Left ventricle myocardium superior (tissue), 1 donor: ENCODE data around the gene MARS1. TPM values are rescaled to one million over a fixed set of nuclear protein-coding genes. Genes with fewer than 3 reads are reported as not detected.

Experiments used
- ATAC-seq: fragments of 200-7000 bp; cut with Tn5 transposase; one replicate; pipeline ENCODE4 v1.9.1; 2020; ENCODE audit warnings: mild to moderate bottlenecking, moderate library complexity
- DNase-seq: peaks from one replicate; pipeline ENCODE4 v3.0.0-alpha.2; 2020
- intact Hi-C: fragments of 100-400 bp; cut with micrococcal nuclease; formaldehyde crosslinking; loops from one replicate; pipeline ENCODE4 v1.11.0; 2022
- total RNA-seq: library from RNA; stranded (reverse); fragmentation: NEBNext Ultra II Directional; extraction: Animal tissue kit (Norgen Biotek cat#: 25700); gene quantifications from one replicate; pipeline ENCODE4 v1.2.1, GENCODE V29; 2021
- donor health status: DM: no; HTN: yes; CAD: no; lungs with severe emphysema.

Gene MARS1
- total RNA-seq, 1 donor from 2014 or later = 72.7 TPM

DNA sequence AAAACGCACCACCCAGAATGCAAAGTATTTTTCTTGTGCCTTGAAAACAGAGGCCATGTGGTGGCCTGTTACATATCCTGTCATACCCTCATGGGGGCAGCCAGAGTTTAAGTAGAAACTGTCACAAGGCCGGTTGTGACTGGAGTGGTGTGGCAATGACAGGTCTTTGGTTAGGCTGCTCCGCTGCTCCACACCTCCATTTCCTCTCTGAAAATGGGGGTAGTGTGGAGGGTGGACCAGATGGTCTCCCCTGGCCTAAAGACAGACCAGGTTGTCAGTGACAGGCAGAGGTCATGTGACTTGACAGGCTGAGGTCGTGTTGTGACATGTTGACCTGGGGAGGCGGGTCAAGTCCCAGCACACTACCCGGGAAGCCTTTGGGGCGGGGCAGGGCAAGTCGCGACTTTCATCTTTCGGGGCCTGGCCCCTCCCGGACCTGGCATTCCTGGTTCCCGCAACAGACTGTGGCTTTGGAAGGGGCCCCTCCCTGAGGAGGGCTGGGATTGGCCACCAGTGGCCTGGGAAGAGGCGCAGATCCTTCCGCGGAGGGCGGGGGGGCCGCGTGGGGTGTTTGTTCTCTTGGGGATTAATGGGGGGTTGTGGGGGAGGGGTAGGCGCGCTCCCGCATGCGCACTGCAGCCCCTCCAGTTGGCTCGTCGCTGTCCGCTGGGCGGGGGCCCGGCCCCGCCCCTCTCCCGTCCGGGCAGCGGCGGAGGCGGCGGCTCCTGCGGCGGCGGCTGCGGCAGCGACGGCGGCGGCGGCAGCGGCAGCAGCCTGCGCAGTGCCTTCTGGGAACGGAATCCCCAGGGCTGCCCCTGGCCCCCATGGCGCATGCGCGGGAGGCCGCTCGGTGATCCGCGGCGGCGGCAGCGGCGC, 34.4 kb downstream of the MARS1 start, which contains the start of gene MBD6:
Gene MBD6, plus strand, starts transcription at position 814 of the 876 bp plus-strand sequence. CDS start 1,480 bp downstream, outside the sequence.
- intact Hi-C loops = no loop called here
- peak; percentile 47 for ATAC-seq
- DNase-seq = peak; percentile 96

DNA sequence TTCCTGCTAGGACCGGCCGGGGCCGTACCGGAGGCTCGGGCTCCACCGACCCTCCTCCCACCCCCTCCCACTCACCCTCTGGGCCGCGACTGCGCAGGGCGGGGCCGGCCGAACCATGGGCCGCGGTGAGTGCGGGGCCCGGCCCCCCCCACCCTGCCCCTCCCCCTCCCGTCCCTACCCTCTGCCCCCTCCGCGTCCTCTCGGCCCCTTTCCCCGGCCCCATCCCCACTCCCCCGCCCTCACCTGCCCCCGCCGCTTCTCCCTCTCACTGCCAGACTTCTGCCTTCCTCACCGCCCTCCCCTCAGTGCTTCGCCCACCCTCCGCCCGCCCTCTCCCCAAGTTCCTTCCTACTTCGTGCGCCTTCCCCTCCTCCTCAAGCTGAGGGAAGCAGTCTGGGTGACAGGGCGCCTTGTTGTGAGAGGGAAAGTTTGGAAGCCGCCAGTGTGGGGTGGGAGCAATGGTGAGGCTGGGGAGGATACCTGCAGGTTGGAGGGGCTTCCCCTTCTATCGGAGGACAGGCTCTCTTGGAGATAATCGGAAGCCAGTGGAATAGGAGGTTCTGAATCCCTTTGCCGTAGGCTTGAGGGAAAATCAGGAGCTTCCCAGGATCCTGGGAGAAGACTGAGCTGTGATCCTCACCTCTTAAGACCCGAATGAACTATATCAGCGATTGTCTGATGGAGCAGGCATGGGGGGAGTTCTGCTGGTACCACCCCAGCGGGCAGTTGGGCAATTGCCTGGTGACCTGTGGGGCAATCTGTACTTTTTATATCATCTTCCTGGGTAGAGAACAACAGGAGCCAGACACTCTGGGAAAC, 35.2 kb downstream of the MARS1 start:
- peak; percentile 70 for DNase-seq
- peak; percentile 0 for ATAC-seq
- intact Hi-C loops = no loop called here

DNA sequence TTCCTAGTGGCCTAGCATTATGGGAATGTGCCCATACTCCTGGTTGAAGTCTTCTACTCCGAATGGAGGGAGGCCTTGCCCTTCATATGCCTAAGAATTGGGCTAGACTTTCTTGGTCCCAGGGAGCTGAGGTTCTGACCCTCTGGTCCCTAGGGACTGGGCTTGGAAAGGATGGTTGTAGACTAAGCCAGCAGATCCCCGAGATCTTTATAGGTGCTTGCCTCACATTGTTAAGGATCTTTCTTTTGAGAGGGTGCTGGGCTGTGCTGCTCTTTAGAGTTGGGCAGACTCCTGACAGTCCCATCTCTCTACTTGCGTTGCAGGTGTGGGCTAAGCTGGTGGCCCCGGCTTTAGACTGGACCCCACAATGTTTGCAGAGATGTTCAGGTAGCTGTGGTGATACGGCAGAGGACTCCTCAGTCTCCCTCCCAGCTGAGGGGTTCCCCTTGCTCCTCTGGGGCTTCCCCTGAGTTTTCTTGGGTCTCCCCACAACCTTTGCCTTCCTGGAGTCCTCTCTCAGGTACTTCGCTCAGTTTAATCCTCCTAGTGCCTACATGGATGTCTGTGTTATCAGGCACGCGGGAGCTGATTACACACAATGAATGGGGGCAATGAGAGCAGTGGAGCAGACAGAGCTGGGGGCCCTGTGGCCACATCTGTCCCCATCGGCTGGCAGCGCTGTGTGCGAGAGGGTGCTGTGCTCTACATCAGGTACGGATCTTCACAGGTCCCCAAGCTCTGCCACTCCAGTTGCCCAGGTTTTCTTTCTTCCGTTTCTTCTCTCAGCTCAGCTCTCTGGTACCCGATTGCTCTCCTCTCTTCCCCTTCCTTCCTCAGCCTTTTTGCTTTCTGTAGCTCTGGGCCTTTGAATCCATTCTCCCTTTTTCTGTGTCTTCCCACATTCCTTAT, 36.1 kb downstream of the MARS1 start:
- ATAC-seq (no peak), DNase-seq (no peak)
- intact Hi-C loops = no loop called here

DNA sequence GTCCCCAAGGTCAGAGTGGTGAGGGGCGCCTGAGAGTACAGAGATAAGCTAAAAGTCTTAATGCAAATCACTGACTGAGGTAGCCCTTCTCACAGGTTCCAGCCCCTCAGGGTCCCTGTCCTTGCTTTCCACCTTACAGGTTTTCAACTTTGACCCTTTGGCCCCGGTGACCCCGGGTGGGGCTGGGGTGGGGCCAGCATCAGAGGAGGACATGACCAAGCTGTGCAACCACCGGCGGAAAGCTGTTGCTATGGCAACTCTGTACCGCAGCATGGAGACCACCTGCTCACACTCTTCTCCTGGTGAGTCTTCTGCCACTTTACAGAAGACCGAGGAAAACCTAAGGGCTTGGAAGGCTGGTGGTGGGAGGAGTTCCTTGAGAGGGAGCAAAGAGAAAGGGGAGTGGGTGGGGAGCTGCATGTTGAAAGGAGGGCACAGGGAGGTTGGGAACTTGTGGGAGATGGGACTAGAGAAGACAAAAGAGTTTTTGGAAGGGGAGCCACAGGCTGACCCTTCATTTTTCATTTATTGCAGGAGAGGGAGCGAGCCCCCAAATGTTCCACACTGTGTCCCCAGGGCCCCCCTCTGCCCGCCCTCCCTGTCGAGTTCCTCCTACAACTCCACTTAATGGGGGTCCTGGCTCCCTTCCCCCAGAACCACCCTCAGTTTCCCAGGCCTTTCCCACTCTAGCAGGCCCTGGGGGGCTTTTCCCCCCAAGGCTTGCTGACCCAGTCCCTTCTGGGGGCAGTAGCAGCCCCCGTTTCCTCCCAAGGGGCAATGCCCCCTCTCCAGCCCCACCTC, 37.1 kb downstream of the MARS1 start:
- ATAC-seq (no peak), DNase-seq (no peak)
- intact Hi-C loops = no loop called here

DNA sequence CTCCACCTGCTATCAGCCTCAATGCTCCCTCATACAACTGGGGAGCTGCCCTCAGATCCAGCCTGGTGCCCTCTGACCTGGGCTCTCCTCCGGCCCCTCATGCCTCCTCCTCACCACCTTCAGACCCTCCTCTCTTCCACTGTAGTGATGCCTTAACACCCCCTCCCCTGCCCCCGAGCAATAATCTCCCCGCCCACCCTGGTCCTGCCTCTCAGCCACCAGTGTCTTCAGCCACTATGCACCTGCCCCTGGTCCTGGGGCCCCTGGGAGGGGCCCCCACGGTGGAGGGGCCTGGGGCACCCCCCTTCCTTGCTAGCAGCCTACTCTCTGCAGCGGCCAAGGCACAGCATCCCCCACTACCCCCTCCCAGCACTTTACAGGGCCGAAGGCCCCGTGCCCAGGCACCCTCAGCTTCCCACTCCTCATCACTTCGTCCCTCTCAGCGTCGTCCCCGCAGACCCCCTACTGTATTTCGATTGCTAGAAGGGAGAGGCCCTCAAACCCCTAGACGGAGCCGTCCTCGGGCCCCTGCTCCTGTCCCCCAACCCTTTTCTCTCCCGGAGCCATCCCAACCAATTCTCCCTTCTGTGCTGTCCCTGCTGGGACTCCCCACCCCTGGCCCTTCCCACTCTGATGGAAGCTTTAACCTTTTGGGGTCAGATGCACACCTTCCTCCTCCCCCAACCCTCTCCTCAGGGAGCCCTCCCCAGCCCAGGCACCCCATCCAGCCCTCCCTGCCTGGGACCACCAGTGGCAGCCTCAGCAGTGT, 37.9 kb downstream of the MARS1 start:
- DNase-seq (no peak), ATAC-seq (no peak)
- intact Hi-C loops = no loop called here

DNA sequence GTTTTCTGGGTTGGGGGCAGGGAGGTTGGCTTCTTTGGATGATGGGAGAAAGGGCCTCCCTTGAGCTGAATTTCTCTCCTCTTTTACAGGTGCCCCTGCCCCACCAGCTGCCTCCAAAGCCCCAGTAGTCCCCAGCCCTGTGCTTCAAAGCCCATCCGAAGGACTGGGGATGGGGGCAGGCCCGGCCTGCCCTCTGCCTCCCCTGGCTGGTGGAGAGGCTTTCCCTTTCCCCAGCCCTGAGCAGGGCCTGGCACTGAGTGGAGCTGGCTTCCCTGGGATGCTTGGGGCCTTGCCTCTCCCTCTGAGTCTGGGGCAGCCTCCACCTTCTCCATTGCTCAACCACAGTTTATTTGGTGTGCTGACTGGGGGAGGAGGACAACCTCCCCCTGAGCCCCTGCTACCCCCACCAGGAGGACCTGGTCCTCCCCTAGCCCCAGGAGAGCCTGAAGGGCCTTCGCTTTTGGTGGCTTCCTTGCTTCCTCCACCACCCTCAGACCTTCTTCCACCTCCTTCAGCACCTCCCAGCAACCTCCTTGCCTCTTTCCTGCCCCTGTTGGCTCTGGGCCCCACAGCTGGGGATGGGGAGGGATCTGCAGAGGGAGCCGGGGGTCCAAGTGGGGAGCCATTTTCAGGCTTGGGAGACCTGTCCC, 38.7 kb downstream of the MARS1 start:
- ATAC-seq = no peak
- no peak for DNase-seq
- intact Hi-C loops = no loop called here

DNA sequence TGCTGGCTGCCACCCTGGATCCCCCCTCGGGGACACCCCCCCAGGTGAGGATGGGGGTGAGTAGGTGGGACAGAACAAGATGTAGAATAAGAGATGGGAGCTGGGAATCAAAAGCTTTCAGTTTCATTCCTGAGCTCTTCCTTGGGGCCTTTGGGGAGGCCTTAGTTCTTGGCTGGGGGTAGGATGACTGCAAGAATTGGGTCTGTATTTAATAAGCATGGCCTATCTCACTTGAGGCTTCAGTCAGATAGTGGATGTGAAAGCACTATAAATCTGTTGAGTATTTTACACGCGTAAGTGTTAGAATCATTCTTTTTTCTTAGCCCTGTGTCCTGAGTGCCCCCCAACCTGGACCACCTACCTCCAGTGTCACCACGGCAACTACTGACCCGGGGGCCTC, 39.3 kb downstream of the MARS1 start:
- ATAC-seq (no peak), DNase-seq (no peak)
- intact Hi-C loops = no loop called here

DNA sequence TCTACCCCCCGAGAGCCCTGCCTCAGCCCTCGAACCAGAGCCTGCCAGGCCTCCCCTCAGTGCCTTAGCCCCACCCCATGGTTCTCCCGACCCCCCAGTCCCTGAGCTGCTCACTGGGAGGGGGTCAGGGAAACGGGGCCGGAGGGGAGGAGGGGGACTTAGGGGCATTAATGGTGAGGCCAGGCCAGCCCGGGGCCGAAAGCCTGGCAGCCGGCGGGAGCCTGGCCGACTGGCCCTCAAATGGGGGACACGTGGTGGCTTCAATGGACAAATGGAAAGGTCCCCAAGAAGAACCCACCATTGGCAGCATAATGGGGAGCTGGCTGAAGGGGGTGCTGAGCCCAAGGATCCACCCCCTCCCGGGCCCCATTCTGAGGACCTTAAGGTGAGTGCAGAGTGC, 40.3 kb downstream of the MARS1 start:
- DNase-seq (no peak), ATAC-seq (no peak)
- intact Hi-C loops = no loop called here

DNA sequence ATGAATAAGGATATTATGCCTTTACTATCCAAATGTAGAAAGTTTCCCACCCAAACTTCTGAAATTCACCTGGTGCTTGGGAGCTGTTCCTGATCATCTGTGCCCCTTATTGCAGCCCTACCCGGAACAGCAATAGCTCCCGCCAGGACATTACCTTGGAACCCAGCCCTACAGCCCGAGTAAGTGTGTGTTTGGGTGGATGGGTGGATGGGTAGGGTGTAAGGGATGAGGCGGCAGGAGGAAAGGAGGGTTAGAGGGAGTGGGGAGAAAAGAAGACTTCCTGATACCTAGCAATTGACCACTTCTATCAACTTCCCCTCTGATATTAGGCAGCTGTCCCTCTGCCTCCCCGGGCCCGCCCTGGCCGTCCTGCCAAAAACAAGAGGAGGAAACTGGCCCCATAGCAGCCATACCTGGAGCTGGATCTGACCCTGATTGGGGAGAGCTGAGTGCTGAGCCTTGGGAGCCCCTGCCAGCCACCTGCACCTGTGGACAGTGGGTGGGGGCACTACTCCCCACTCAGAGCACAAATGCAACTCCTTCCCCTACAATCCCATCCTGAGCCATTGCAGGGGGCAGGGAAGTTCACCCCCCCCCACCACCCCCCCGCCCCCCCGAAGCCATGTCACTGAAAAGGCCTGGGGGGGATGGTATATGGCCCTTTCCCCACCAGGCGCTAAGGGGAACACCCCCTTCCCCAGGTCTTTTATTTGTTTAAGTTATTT, 41.1 kb downstream of the MARS1 start:
- intact Hi-C loops = no loop called here
- ATAC-seq = no peak
- DNase-seq = no peak

DNA sequence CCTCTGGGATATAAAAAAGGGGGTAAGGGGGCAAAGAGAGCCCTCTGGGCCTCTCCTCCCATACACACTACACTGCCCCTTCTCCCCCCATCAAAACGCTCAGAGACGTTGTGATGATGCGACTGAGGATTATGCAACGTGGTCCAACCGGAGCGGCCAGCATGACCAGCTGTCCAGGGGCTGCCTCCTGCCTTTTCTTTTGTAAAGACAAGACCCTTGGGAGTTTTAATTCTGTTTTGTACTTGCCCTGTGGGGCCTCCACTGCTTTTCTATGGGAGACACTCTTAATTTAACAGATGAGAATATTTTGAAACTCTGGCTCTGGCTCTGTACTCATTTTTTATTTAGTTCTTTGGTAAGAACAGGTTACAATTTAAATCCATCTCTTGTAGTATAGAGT, 42.0 kb downstream of the MARS1 start:
- ATAC-seq (no peak), DNase-seq (no peak)
- intact Hi-C loops = no loop called here

DNA sequence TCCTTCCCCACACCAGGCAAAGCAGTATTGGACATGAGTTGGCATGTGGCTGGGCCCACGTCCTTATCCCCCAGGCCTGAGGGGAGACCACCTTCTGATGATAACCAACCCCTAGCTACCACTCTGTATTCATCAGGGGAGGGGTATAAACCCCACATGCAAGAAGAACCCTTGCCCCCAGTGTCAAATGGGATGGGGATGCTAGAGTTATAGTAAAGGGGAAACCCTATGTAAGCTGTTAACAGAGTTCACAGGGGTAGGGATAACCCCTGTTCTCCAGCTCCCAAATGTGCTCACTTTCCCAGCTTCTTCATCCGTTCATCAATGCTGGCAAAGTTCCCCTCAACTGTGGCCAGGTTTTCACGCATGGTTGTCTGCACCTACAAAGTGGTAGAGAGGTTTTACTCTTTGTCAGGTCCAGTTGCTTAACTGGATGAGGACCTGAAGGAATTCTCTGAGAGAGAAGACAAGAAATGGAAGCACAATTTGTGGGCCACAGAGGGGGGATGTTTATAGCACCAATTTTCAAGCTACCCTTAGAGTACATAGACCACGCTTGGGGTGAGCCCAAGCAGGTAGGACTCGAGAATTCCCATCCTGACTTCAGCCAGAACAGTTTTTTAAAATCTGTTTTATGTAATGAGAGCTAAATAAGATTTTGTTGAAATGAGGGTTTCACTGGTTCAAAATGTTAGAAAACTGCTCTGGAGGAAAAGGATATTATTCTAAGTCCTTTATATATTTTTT, 42.7 kb downstream of the MARS1 start:
- intact Hi-C loops = no loop called here
- DNase-seq = no peak
- no peak for ATAC-seq

DNA sequence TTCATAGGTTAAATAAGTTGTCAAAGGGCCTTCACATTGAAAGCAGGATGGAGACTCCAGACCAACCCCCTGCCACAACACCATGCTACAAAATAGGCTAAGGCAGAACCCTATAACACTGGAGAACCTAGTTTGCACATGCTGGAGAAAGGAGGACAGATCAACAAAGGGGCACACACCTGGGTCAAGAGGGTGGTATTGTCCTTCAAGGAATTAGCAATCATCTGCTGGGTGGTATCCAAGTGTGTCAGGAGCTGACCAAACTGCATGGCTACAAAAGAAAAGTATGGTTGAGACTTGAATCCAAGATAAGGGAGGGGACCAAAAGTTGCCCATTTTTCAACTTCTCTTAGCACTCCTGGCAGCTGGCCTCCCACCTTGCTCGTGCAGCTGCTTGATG, 44.0 kb downstream of the MARS1 start:
- intact Hi-C loops = no loop called here
- DNase-seq (no peak), ATAC-seq (no peak)

DNA sequence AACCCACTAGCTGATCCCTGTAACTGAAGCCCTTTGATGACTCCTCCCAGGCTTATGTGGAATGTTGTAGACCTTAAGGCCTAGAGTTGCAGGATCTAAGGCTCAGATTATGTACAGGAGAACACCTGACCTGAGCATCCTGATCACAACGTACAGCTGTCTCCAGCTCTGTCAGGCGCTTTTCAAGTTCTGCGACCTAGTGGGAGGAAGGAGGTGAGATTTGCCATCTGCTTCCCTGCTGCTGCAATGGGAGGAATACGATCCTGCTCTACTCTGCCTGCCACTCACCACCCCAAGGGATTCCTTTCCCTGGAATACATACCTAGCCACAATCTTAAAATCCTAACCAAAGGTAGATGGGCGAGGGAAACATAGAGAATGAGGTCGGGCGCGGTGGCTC, 45.2 kb downstream of the MARS1 start:
- no peak for ATAC-seq
- DNase-seq = no peak
- intact Hi-C loops = no loop called here

DNA sequence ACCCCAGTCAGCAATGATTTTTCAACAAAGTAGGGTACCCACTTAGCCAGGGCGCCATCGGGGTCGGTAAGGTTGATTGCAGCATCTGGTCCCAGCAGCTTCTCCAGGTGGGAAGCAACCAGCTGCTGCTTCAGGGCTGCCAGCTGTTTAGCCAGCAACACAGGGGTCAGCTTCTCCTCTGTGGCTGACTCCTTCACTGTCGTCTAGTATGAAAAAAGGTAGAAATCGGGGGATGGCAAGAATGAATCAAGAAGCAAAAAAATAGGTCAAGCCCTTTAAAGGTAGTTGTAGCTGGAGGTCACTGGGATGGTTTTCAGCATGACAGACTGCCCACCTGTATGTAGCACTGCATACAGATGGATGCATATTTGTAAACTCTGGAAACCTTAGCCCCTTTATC, 46.4 kb downstream of the MARS1 start:
- intact Hi-C loops = no loop called here
- DNase-seq (no peak), ATAC-seq (no peak)

DNA sequence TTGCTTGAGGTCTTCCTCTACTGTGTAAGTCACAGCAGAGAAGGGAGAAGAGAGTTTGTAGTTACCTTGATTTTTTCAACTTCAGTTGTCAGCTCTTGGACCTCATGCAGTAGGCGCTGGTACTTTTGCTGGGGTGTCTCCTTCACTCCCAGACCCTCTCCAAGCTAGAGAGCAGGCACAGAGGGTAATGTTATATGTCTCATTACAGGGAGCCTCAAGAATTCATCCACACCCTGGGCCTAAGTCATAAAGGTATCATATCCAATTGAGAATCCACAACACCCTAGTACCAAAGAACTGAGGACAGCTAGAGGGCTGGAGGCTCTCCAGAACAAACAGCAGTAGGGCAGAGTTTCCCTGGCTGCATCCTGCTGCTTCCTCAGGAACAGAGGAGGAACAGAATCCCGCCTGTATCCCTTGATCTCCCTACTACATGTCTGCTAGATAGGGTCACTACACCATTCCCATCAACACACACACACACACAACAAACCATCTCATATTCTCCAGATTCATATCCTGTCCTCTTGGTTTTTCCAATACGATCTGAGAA, 47.2 kb downstream of the MARS1 start:
- intact Hi-C loops = no loop called here
- ATAC-seq (no peak), DNase-seq (no peak)
